ENCODE data around the gene STPG2. TPM values are rescaled to one million over a fixed set of nuclear protein-coding genes. Genes with fewer than 3 reads are reported as not detected.

Gene STPG2
- total RNA-seq, 1 donor from 2014 or later, result 2.5 TPM

DNA sequence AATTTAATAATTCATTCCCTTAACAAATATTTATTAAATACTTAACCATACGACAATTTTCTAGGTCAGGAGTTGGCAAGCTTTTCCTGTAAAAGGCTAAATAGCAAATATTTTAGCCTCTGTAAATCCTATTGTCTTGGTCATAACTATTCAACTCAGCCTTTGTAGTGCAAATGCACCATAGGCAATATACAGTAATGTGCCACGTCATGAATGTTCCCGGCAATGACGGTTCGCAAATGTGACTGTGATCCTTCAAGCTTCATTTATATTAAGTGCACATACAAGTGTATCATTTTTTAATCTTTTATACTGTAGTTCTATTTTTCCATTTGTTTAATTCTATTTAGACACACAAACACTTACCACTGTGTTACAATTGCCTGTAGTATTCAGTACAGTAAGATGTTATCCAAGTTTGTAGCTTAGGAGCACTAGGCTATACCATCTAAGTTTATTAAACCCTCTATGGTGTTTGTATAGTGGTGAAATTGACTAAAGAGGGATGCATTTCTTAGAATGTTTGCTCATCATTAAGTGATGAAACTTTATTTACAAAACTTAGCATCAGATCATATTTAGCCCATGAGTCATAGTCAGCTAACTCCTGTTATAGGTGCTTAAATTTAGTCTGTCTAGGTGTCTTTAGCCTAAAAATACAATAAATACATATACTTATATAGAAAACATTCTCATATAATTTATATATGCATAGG lies 553.6 kb downstream of the STPG2 start:
- Mint-ChIP-seq H3K9me3 (ENCODE audit: unreplicated experiment) (no peaks in the 10 kb centered on the region), H3K27ac (ENCODE audit: unreplicated experiment) (no peak overlapping the region), H3K4me1 (ENCODE audit: unreplicated experiment) (no peaks in the 10 kb centered on the region), H3K36me3 (ENCODE audit: low read depth, unreplicated experiment) (no peaks in the 10 kb centered on the region), H3K27me3 (ENCODE audit: unreplicated experiment) (no peaks in the 10 kb centered on the region), H3K4me3 (ENCODE audit: unreplicated experiment) (no peak overlapping the region)
- no peak for DNase-seq (ENCODE audit: low spot score)
- TF ChIP-seq, protein P1, sequence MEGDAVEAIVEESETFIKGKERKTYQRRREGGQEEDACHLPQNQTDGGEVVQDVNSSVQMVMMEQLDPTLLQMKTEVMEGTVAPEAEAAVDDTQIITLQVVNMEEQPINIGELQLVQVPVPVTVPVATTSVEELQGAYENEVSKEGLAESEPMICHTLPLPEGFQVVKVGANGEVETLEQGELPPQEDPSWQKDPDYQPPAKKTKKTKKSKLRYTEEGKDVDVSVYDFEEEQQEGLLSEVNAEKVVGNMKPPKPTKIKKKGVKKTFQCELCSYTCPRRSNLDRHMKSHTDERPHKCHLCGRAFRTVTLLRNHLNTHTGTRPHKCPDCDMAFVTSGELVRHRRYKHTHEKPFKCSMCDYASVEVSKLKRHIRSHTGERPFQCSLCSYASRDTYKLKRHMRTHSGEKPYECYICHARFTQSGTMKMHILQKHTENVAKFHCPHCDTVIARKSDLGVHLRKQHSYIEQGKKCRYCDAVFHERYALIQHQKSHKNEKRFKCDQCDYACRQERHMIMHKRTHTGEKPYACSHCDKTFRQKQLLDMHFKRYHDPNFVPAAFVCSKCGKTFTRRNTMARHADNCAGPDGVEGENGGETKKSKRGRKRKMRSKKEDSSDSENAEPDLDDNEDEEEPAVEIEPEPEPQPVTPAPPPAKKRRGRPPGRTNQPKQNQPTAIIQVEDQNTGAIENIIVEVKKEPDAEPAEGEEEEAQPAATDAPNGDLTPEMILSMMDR (IDR thresholded peaks at IDR 0.05; ENCODE audit: unreplicated experiment), result no peak

DNA sequence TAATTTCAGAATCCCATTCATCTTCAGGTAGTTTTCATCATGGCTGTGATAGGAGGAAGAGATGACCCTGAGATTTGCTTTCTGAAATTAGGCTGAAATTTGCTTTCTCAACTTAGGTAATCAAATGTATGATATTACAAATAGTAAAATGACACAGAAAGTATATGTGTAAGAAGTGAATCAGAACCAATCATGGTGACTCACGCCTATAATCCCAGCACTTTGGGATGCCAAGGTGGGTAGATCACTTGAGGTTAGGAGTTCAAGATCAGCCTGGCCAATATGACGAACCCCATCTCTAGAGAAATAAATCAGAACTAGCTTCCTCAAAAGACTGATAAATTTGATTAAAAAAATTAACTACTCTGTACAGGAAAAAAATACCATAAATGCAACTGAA lies 555.4 kb downstream of the STPG2 start:
- Mint-ChIP-seq H3K4me3 (ENCODE audit: unreplicated experiment) (no peak overlapping the region), H3K36me3 (ENCODE audit: low read depth, unreplicated experiment) (no peaks in the 10 kb centered on the region), H3K27ac (ENCODE audit: unreplicated experiment) (no peak overlapping the region), H3K9me3 (ENCODE audit: unreplicated experiment) (no peaks in the 10 kb centered on the region), H3K4me1 (ENCODE audit: unreplicated experiment) (no peaks in the 10 kb centered on the region), H3K27me3 (ENCODE audit: unreplicated experiment) (no peaks in the 10 kb centered on the region)
- no peak for DNase-seq (ENCODE audit: low spot score)
- TF ChIP-seq, protein P1 (IDR thresholded peaks at IDR 0.05; ENCODE audit: unreplicated experiment), result no peak

DNA sequence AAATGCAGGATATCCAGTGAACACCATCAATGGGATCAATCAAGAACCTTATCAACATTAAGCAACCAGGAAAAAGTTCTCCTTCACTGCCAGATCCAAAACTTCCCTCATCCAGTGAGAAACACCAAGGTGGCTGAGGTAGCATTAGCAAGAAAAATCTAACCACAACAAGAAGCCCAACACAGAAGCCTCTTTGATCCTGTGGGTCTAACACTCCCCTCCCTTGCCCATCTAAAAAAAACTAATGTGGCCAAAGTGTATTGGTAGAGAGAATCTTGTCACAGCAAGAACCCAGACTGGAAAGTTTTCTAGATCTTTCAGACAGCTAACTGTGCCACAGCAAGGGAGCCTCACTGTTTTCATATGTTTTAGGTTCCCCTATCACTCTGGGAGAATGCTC lies 558.0 kb downstream of the STPG2 start:
- Mint-ChIP-seq H3K36me3 (ENCODE audit: low read depth, unreplicated experiment) (no peaks in the 10 kb centered on the region), H3K27me3 (ENCODE audit: unreplicated experiment) (no peaks in the 10 kb centered on the region), H3K4me3 (ENCODE audit: unreplicated experiment) (no peak overlapping the region), H3K27ac (ENCODE audit: unreplicated experiment) (no peak overlapping the region), H3K4me1 (ENCODE audit: unreplicated experiment) (no peaks in the 10 kb centered on the region), H3K9me3 (ENCODE audit: unreplicated experiment) (no peaks in the 10 kb centered on the region)
- TF ChIP-seq, protein P1 (IDR thresholded peaks at IDR 0.05; ENCODE audit: unreplicated experiment), result no peak
- DNase-seq (ENCODE audit: low spot score), result no peak

DNA sequence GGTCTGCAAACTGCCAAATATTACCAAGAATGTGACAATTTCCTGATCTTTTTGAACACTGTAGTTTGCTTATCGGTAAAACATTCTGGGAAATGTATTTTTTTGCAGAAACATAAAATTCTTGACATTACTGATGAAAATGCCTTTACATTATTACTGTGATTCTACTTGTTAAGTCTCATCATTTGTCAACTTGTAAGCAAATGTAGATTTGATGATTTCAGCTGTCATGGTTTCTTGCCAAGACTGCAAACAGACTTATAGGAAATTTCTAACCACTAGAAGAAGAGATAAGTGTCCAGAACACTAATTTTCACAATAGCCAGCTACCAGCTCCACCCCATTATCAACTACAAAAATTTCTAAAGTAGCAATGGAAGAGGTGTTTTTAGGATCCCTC lies 560.4 kb downstream of the STPG2 start:
- Mint-ChIP-seq H3K9me3 (ENCODE audit: unreplicated experiment) (no peaks in the 10 kb centered on the region), H3K27ac (ENCODE audit: unreplicated experiment) (no peak overlapping the region), H3K36me3 (ENCODE audit: low read depth, unreplicated experiment) (no peaks in the 10 kb centered on the region), H3K27me3 (ENCODE audit: unreplicated experiment) (no peaks in the 10 kb centered on the region), H3K4me1 (ENCODE audit: unreplicated experiment) (no peaks in the 10 kb centered on the region), H3K4me3 (ENCODE audit: unreplicated experiment) (no peak overlapping the region)
- TF ChIP-seq, protein P1 (IDR thresholded peaks at IDR 0.05; ENCODE audit: unreplicated experiment), result no peak
- no peak for DNase-seq (ENCODE audit: low spot score)

DNA sequence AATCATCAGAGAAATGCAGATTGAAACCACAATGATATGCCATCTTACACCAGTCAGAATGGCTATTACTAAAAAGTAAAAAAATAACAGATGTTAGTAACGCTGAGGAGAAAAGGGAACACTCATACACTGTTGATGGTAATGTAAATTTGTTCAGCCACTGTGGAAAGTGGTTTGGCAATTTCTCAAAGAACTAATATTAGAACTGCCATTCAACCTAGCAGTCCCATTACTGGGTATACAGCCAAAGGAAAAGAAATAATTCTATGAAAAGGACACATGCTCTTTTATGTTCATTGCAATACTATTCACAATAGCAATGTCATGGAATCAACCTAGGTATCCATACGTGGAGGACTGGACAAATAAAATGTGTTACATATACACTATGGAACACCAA lies 566.3 kb downstream of the STPG2 start:
- TF ChIP-seq, protein P1 (IDR thresholded peaks at IDR 0.05; ENCODE audit: unreplicated experiment), result no peak
- no peaks in the 10 kb centered on the region for H3K36me3 Mint-ChIP-seq (ENCODE audit: low read depth, unreplicated experiment)
- no peak overlapping the region for H3K27ac Mint-ChIP-seq (ENCODE audit: unreplicated experiment)
- H3K4me1 Mint-ChIP-seq (ENCODE audit: unreplicated experiment), result no peaks in the 10 kb centered on the region
- no peaks in the 10 kb centered on the region for H3K27me3 Mint-ChIP-seq (ENCODE audit: unreplicated experiment)
- H3K4me3 Mint-ChIP-seq (ENCODE audit: unreplicated experiment), result no peak overlapping the region
- no peaks in the 10 kb centered on the region for H3K9me3 Mint-ChIP-seq (ENCODE audit: unreplicated experiment)
- DNase-seq (ENCODE audit: low spot score), result no peak
